GM18526 (cell line): ENCODE measurements around the gene RNF208.

Experiments used
- POLR2A ChIP-seq: IDR thresholded peaks from 3 replicates; pipeline ENCODE4 v1.6.1; 2011; ENCODE audit not compliant: insufficient read length; ENCODE audit errors: extremely low read depth

The RNF208 gene

GRCh38 chr9:137233143-137233980 lies 11.3 kb upstream of the RNF208 start:
- TF ChIP-seq POLR2A: no peak

DNA sequence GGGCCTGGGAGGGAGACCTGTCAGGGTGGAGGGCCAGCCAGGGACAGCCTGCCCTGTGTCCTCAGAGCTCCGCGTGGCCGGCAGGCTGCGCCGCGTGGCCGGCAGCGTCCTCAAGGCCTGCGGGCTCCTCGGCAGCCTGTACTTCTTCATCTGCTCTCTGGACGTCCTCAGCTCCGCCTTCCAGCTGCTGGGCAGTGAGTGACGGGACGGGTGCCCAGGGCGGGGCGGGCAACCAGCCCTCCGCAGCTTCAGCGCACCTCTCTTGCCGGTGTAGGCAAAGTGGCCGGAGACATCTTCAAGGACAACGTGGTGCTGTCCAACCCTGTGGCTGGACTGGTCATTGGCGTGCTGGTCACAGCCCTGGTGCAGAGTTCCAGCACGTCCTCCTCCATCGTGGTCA lies 10.5 kb upstream of the RNF208 start:
- TF ChIP-seq POLR2A: no peak

GRCh38 chr9:137232101-137232500 lies 10.1 kb upstream of the RNF208 start:
- no peak for TF ChIP-seq POLR2A

DNA sequence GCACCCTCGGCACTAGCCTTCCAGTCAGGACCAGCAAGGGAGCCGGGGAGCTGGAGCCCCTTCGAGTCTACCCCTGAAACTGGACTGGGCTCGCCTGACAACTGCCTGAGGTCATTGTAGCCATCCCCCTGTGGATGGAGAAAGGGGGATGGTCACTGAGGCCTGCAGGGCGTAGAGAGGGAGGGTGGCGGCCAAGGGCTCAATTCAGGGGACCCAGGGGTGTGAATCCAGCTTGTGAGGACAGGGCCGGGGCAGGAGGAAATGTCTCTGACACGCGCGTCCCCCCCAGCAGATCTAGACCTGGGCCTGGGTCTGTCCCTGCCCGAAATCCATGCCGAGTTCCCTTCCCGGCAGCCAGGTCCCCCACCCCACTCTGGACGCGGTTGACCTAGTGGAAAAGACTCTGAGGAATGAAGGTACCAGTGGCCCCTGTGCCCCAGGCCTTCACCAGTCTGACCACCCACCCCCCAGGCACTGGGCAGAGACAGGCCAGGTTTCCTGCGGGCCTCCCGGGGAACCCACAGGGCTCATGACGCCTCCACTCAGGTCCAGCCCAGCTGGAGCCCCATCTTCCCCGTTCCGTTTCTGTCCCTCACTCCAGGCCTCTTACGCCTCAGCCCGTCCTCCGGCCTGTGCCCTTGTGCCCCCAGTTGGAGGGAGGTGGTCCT lies 9.5 kb upstream of the RNF208 start:
- TF ChIP-seq POLR2A: no peak

DNA sequence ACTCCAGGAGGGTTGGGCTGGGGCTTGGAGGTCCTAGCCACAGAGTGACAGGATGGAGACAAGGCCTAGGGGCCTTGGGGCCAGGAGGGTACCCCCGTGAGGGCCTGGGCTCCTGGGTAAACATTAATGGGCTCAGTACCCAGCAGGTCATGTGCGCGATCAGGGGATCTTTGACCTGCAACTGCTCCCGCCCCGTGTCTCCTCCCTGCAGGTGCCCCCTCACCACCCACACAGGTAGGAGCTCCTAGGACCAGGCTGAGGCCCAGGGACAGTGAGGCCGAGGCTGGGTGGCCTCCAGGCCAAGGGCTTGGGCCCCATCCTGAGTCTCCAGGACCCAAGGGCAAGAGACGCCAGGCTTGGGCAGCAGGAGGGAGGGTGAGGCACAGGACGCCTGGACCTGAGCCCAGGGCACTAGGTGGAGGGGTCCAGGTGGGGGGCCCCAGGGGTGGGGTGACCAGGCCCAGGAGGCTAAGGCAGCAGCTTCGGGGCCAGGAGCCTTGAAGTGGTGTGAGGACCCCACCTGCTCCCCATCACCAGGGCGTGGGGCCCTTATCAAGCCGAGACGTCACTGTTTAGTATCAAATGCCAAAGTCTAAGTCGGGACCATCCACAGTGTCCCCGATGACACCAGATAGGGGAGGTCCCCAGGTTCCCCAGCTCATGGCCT lies 8.8 kb upstream of the RNF208 start, which contains the start of gene SLC34A3:
TSS of gene SLC34A3 (plus strand) at position 197 of the 667 bp plus-strand sequence. CDS start 802 bp downstream, outside the sequence.
- TF ChIP-seq POLR2A: no peak

DNA sequence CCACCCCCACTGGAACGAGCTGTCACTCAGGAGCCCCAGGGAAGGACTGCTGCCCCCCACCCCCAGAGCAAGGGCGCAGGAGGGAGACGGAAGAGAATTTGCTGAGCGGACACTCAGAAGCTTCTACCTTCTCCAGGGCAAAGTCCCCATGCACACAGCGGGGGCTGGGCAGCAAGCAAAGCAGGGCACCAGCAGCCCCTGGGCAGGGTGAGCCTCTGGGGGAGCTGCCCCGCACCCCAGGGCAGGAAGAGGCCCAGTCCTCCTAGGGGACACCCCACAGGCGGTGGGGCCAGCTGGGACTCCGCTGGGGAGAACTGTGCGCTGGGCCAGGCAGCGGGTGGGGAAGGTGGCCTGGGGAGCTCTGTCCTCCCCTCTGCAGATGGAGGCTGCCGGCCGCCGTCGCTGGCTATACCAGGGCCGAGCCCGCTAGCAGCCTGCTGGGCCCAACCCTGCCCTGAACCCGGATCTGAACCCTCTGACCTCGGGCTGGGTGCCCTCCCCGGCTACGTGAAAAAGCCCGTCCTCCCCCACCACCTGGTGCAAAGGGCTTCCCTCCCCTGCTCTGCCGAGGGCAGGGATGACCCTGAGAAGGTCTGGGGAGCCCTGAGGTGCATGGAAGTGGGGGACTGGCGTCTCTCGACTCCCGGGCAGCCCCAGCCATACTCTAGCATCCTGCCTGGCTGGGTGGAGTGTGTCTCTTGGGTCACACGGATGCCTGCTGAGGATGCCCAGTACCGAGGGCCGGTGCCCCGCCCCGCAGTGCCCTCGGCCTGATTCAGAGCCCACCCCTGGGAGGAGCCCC lies 8.1 kb upstream of the RNF208 start:
- TF ChIP-seq POLR2A: no peak

DNA sequence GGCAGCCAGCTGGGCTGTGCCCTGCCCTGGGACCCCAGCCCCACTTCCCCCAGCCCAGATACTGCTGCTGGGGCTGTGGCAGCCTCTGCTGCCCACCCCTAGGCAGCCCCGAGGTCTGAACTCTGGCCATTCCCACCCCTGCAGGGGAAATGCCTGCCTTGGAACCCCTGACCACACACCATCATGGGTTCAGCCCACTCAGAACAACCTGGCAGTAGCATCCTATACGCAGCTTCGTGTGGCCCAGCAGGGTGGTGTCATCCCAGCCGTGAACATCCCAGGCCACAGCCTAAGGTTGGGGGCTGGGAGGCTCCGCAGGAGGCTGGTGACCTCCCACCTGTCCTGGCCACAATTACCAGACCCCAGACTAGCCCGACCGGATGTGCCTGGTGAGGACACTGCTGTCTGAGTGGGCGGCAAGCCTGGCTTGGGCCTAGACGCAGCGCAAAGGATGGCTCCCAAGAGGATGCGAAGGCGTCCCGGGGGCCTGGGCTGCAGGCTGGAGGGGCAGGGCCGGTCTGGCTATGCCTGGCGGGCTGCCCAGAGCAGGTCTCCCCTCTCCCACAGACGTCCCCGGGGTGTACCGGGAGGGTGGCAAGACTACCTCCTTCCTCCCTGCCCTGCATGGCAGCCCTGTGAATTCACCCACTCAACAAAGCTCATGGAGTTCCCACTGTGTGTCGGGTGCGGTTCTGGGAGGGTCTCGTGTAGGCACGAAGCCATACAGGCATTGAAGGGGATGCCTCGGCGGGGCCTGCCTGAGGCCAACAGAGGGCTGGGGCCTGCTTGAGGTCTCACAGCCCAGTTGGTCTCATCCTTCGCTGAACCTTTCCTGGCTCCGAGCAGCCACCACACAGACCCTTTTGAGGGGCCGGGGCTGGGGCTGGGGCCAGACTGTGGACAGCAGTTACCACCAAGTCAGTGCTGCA lies 7.2 kb upstream of the RNF208 start:
- no peak for TF ChIP-seq POLR2A

DNA sequence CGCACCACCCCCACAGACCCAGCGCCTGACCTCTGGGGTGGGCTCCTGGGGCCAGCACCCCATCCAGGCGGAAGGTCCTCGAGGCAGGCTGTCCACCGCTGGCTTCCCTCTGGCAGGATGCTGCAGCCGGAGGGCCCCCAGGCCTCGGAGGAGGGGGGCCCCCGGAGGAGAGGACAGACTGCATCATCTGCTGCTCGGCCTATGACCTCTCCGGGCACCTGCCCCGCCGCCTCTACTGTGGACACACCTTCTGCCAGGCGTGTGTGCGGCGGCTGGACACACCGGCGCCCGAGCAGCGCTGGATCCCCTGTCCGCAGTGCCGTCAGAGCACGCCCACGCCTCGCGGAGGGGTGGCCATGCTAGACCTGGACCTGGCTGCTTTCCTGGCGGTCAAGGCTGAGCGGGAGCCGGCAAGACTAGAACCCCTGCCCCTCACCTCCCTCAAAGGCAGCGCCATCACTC lies 6.5 kb upstream of the RNF208 start:
- TF ChIP-seq POLR2A: no peak

DNA sequence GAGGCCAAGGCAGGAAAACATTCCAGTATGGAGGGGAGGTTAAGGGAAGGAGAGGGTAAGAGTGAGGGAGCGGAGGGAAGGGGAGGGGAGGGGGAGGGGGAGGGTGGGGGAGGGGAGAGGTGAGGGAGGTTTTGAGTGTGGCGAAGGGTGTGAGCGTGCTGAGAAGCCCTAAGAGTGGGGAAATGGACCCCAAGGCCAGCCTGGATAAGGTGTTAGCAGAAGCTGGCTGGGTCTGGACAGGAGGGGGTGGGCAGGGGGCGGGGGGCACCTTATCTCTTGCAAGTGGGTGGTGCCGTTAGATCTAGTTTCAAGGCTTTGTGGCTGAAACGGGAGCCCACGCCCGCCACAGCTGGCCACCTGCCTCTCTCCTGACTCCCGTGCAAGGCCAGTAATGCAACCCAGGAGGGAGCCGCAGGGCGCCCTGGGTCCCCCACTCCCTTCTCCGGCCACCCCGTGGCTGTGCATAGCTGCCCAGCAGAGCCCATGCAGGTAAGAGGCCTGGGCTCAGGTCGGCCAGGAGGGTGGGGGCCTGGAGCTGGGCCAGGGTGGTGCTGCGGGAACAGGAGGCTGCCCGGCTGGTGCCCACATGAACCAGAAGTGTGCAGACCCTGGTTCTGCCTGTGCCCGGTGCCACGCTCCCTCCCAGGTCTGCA lies 5.9 kb upstream of the RNF208 start:
- TF ChIP-seq POLR2A: no peak

DNA sequence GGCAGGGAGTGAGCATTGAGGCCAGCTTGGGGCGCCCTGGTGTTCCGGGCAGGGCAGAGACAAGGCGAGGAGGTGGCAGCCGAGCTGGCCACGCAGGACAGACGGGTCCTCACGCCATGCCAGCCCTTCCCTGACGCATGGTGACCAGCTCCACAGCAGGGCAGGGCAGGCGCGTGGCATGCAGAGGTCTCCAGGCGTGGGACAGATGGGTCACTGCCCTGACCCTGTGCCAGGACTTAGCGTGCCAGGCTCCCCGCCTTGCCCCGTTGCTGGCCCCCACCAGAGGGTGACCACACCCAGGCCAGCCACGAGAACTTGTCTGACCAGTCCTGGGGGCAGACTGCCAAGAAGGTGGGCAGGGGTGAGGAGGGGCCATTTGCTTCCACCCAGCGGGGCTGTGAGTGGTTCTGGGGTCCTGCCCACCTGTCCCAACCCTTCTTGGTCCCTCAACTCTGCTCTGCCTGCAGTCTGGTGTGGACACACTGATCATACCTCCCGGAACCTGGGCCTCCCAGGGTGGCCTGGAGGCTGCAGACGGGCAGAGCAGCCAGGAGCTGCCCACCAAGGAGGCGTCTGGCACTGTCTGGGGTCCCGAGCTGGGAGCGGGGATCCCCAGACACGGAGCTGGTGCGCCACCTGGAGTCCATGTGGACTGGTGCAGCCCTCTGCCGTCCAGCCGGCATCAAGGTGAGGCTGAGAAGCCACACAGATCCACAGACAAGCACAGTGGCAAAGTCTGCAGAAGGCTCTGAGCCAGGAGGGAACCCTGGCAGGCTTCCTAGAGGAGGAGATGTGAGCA lies 5.2 kb upstream of the RNF208 start, which contains the start of gene RNF224:
TSS of gene RNF224 (plus strand) at position 449 of the 799 bp plus-strand sequence. CDS start 834 bp downstream, outside the sequence.
- TF ChIP-seq POLR2A: no peak

DNA sequence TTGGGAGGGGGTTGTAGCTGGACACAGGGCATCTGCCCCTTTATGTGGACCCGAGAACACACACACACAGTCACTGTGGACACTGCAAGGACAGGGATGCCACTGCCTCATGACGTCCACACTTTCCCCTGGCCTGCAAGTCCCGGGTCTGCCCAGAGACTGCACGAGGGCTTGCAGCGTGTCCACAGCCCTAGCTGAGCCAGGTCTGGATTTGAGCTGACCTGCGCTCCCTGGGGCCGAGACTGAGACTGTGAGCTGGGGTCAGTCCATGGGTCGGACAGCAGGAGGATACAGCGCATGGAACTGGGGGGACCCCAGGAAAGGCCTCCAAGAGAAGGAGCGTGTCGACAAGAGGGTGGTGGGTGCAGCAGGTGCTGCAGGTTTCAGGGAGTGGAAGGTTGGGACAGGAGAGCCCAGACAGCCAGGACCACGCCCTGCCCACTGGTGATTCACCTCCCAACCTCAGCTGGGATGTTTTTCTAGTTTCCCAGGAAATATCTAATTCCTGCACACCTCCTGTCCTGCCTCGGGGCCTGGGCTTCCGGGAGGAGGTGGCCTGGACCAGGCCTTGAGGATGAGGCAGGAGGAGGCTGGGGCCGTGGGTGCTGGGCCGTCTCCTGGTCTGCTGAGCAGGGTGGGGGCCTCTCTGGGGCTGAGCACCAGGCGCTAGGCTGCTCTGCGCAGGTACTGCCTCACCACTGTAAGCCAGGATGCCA lies 4.5 kb upstream of the RNF208 start:
- no peak for TF ChIP-seq POLR2A
